Measurements from ENCODE around the gene GRIK4. TPM values are rescaled to one million over a fixed set of nuclear protein-coding genes. Genes with fewer than 3 reads are reported as not detected.

The GRIK4 gene
- total RNA-seq, 1 donor from 2014 or later: 4.3 TPM

GRCh38 chr11:120657306-120658070, 145.9 kb downstream of the GRIK4 start:
- Histone ChIP-seq H3K36me3 (no peaks in the 10 kb centered on the region), H3K4me1 (no peaks in the 10 kb centered on the region), H3K4me3 (no peak overlapping the region), H3K9me3 (no peaks in the 10 kb centered on the region), H3K27me3 (no peaks in the 10 kb centered on the region), H3K27ac (no peak overlapping the region)
- no peak for TF ChIP-seq CTCF (IDR thresholded peaks at IDR 0.05)
- ATAC-seq (no peak), DNase-seq (no peak)
- intact Hi-C loops (cut with DNase I): no loop called here

GRCh38 chr11:120658071-120658423, 146.5 kb downstream of the GRIK4 start:
- Histone ChIP-seq H3K9me3 (no peaks in the 10 kb centered on the region), H3K4me1 (no peaks in the 10 kb centered on the region), H3K36me3 (no peaks in the 10 kb centered on the region), H3K27ac (no peak overlapping the region), H3K4me3 (no peak overlapping the region), H3K27me3 (no peaks in the 10 kb centered on the region)
- intact Hi-C loops (cut with DNase I): no loop called here
- TF ChIP-seq CTCF (IDR thresholded peaks at IDR 0.05): no peak
- DNase-seq (no peak), ATAC-seq (no peak)

GRCh38 chr11:120659076-120659475, 147.5 kb downstream of the GRIK4 start:
- no peaks in the 10 kb centered on the region for H3K36me3 ChIP-seq
- DNase-seq (no peak), ATAC-seq (no peak)
- no peak overlapping the region for H3K27ac ChIP-seq
- H3K4me1 ChIP-seq: no peaks in the 10 kb centered on the region
- no peaks in the 10 kb centered on the region for H3K27me3 ChIP-seq
- no peaks in the 10 kb centered on the region for H3K9me3 ChIP-seq
- TF ChIP-seq CTCF (IDR thresholded peaks at IDR 0.05): no peak
- no peak overlapping the region for H3K4me3 ChIP-seq
- intact Hi-C loops (cut with DNase I): no loop called here

- Histone ChIP-seq H3K9me3 (no peaks in the 10 kb centered on the region), H3K4me3 (no peak overlapping the region), H3K27me3 (no peaks in the 10 kb centered on the region), H3K36me3 (no peaks in the 10 kb centered on the region), H3K27ac (no peak overlapping the region), H3K4me1 (no peaks in the 10 kb centered on the region)
- TF ChIP-seq CTCF (IDR thresholded peaks at IDR 0.05): peak; percentile 39
- intact Hi-C loops (cut with DNase I): no loop called here
- peak; percentile 34 for ATAC-seq
- no peak for DNase-seq
Observed at GRCh38 chr11:120660024-120660565, 148.5 kb downstream of the GRIK4 start.

GRCh38 chr11:120662071-120662676, 150.6 kb downstream of the GRIK4 start:
- Histone ChIP-seq H3K36me3 (no peaks in the 10 kb centered on the region), H3K9me3 (no peaks in the 10 kb centered on the region), H3K27me3 (peaks cover 9% of the 10 kb centered on the region), H3K27ac (no peak overlapping the region), H3K4me3 (no peak overlapping the region), H3K4me1 (no peaks in the 10 kb centered on the region)
- ATAC-seq: no peak
- no peak for TF ChIP-seq CTCF (IDR thresholded peaks at IDR 0.05)
- no peak for DNase-seq
- intact Hi-C loops (cut with DNase I): no loop called here

All from upper lobe of right lung (tissue), 1 donor.